Breast epithelium (tissue), 4 donors: Measurements from ENCODE around the gene XYLT1. TPM values are rescaled to one million over a fixed set of nuclear protein-coding genes. Genes with fewer than 3 reads are reported as not detected.

Source experiments
- DNase-seq, 2 donors: peaks; one replicate each; pipeline ENCODE4 v3.0.0-alpha.2; 2019; ENCODE audit warnings: low spot score in 2 of 2
- H3K27ac ChIP-seq, 2 donors: fragments of 200-600 bp; sonication (generic) in 1 of 2; one replicate each; pipeline ENCODE4 v1.5.1; 2016 to 2019; ENCODE audit warnings: mild to moderate bottlenecking in 1 of 2
- H3K27me3 ChIP-seq, 2 donors: fragments of 200-600 bp; sonication (generic) in 1 of 2; one replicate each; pipeline versions ENCODE4 v1.5.1 to v1.6.0; 2017 to 2019; ENCODE audit warnings: control low read depth in 1 of 2, mild to moderate bottlenecking in 1 of 2
- H3K36me3 ChIP-seq: fragments of 200-600 bp; one replicate; pipeline ENCODE4 v1.5.1; 2019
- H3K4me1 ChIP-seq, 2 donors: fragments of 200-600 bp; sonication (generic); one replicate each; pipeline ENCODE4 v1.5.1; 2016 to 2019; ENCODE audit warnings: control low read depth in 1 of 2
- H3K4me3 ChIP-seq, 3 donors: fragments of 200-600 bp; sonication (generic); 1 replicate in 2 of 3; 2 replicates in 1 of 3; pipeline ENCODE4 v1.5.1; 2016 to 2019; ENCODE audit warnings: mild to moderate bottlenecking in 3 of 3, moderate library complexity in 2 of 3
- H3K9me3 ChIP-seq, 2 donors: fragments of 200-600 bp; sonication (generic) in 1 of 2; one replicate each; pipeline ENCODE4 v1.5.1; 2016 to 2019; ENCODE audit warnings: control low read depth in 1 of 2
- POLR2A ChIP-seq: fragments of 450-650 bp; IDR thresholded peaks from one replicate; pipeline ENCODE4 v1.6.1; 2016; ENCODE audit warnings: antibody characterized with exemption, mild to moderate bottlenecking, moderate library complexity
- POLR2AphosphoS5 ChIP-seq, 3 donors: sonication (generic); formaldehyde crosslinking; IDR thresholded peaks; one replicate each; pipeline ENCODE4 v1.6.1; 2017; ENCODE audit warnings: antibody characterized with exemption in 3 of 3
- intact Hi-C: fragments of 100-400 bp; cut with DNase I; formaldehyde crosslinking; loops from one replicate; pipeline ENCODE4 v1.15.1; 2023; ENCODE audit warnings: low total_unique reads
- total RNA-seq, 3 donors: library from RNA; depleted of rRNA; stranded (reverse); fragments of >200 nt; gene quantifications; one replicate each; pipeline ENCODE4 v1.1.0, GENCODE V29; 2016
- TF ChIP-seq, protein P1 (sequence below), 3 donors: fragments of 450-650 bp; IDR thresholded peaks; one replicate each; pipeline ENCODE4 v1.5.1; 2016 to 2017; ENCODE audit warnings: antibody characterized with exemption in 3 of 3, mild to moderate bottlenecking in 3 of 3, moderate library complexity in 3 of 3

The XYLT1 gene
- total RNA-seq, 3 donors from 2014 or later = 11.9 to 32.8 (median 13.8) TPM

DNA sequence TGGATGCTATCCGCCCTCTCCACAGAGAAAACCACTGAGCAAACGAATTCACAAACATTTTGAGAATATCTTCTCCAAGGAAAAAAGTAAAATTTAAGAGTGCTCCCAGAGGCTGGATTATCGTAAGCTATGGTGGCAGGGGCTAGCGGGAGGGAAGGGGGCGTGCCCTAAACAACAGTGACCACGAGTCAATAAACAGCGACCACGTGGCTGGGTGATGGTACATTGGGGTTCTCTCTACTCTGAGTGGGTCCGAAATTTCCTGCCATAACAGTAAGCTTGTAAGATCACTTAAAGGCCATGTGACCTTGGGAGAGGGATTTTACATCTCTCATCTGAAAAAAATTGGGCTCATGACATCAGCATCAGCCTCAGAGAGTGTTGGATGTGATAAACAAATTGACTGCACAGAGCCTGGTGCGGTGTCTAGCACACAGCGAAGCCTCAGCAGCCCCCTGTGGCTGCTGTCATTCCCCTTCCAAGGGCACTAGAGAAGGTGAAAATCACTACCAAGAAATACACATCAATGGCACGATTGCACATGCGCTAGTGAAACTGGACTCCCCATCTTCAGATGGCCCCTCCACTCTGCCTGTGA, 213.2 kb downstream of the XYLT1 start:
- Histone ChIP-seq H3K4me3 (no peak overlapping the region), H3K27me3 (no peaks in the 10 kb centered on the region), H3K4me1 (no peaks in the 10 kb centered on the region), H3K27ac (no peak overlapping the region), H3K36me3 (no peaks in the 10 kb centered on the region), H3K9me3 (no peaks in the 10 kb centered on the region)
- TF ChIP-seq, protein P1, sequence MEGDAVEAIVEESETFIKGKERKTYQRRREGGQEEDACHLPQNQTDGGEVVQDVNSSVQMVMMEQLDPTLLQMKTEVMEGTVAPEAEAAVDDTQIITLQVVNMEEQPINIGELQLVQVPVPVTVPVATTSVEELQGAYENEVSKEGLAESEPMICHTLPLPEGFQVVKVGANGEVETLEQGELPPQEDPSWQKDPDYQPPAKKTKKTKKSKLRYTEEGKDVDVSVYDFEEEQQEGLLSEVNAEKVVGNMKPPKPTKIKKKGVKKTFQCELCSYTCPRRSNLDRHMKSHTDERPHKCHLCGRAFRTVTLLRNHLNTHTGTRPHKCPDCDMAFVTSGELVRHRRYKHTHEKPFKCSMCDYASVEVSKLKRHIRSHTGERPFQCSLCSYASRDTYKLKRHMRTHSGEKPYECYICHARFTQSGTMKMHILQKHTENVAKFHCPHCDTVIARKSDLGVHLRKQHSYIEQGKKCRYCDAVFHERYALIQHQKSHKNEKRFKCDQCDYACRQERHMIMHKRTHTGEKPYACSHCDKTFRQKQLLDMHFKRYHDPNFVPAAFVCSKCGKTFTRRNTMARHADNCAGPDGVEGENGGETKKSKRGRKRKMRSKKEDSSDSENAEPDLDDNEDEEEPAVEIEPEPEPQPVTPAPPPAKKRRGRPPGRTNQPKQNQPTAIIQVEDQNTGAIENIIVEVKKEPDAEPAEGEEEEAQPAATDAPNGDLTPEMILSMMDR (IDR thresholded peaks at IDR 0.05) = no peak
- no peak for TF ChIP-seq POLR2AphosphoS5 (IDR thresholded peaks at IDR 0.05)
- TF ChIP-seq POLR2A = no peak
- intact Hi-C loops = no loop called here
- DNase-seq = no peak

DNA sequence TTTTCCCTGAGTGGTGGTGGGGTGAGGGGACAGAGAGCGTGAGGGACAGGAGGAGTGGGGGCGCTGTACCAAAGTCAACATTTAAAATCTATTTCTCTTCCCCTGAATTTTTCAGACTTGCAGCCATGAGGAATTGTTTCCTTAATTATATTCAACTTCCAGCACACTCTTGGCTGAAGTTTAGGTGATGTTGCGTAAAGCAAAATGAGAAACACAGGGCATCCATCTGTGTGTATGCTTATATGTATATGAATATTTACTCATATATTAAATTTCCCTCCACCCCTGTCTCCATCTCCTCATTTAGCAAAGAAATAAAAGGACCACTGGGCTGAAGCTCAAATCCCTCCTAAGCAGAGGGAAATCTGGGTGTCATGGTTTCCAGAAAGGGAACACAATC, 218.1 kb downstream of the XYLT1 start:
- no peaks in the 10 kb centered on the region for H3K4me1 ChIP-seq
- no peak for DNase-seq
- TF ChIP-seq, protein P1 (IDR thresholded peaks at IDR 0.05) = no peak
- TF ChIP-seq POLR2A (no peak), POLR2AphosphoS5 (IDR thresholded peaks at IDR 0.05) (no peak)
- H3K27ac ChIP-seq = no peak overlapping the region
- intact Hi-C loops = no loop called here
- no peaks in the 10 kb centered on the region for H3K36me3 ChIP-seq
- no peaks in the 10 kb centered on the region for H3K27me3 ChIP-seq
- H3K9me3 ChIP-seq = no peaks in the 10 kb centered on the region
- H3K4me3 ChIP-seq = no peak overlapping the region

DNA sequence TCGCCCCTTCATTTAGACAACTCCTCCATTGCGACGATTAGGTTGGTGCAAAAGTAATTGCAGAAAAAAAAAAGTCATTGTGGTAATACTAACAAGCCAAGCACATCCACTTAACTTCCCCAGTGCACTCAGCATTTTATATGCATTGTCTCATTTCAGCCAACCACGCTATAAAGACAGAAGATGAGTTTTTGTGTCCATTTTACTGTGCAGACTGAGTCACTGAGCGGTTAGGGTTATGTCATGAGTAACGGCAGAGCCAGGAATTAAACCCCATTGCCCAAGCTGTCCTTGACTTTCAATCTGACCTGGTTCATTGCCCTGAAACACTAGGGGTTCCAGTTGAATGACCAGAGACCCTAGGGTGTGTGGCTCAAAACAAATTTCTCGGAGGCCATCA, 218.7 kb downstream of the XYLT1 start:
- no peaks in the 10 kb centered on the region for H3K4me1 ChIP-seq
- TF ChIP-seq, protein P1 (IDR thresholded peaks at IDR 0.05) = no peak
- TF ChIP-seq POLR2AphosphoS5 (IDR thresholded peaks at IDR 0.05) = no peak
- TF ChIP-seq POLR2A = no peak
- no peak overlapping the region for H3K27ac ChIP-seq
- no peaks in the 10 kb centered on the region for H3K27me3 ChIP-seq
- no peaks in the 10 kb centered on the region for H3K36me3 ChIP-seq
- H3K9me3 ChIP-seq = no peaks in the 10 kb centered on the region
- DNase-seq = no peak
- intact Hi-C loops = no loop called here
- H3K4me3 ChIP-seq = no peak overlapping the region

DNA sequence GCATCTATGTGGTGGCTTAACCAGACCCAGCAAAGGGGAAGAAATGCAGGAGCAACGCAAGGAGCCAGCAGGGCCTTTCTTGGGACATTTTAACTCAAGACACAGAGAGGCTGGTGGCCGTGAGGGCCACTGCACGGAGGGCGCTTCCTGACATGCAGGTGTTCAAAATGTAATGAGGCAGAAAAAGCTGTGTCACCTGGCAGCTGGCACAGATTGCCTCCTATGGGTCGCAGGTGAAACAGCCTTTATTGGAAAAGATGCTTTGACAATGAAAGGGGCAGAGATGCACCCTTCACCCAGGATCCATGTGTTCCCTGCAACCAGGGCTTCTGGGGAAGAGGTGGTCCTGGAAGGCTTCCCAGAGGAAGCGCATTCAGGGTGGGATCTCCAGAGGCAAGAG, 219.3 kb downstream of the XYLT1 start:
- no peak overlapping the region for H3K4me3 ChIP-seq

DNA sequence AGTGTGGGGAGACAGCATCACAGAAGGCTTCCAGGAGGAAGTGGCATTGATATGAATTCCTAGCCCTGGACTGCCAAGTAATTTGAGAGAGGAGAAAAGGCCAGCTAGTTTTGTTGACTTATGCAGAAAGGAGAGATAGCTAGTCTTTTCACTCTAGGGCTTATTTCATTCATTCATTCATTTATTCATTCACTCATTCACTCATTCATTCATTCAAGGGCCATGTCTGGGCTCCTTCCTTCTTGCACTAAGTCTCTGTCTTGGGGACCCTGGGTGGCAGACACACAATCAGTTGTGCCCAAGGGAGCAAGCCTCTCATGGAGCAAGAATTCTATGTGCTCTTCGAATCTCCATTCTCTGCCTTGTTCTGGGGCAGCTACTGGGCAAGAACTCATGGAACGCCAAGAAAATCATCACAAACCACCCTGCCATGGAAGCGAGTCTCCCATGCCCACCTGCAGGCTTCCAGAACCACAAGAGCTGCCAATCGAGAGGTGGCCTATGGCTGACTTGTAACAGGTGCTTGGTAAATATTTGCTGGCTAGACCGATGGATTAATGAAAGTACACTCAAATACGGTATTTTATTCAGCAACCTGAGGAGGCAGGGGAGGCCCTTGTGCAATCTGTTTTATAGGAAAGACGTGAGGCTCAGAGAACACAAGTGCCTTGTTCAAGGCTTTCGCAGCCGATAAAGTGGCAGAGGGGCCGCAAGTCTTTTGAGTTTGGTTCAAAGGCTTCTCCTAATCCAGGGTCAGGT, 223.6 kb downstream of the XYLT1 start:
- no peak overlapping the region for H3K27ac ChIP-seq
- no peaks in the 10 kb centered on the region for H3K36me3 ChIP-seq
- no peaks in the 10 kb centered on the region for H3K4me1 ChIP-seq
- H3K9me3 ChIP-seq = no peaks in the 10 kb centered on the region
- no peak for DNase-seq
- TF ChIP-seq POLR2A = no peak
- intact Hi-C loops = no loop called here
- no peak overlapping the region for H3K4me3 ChIP-seq
- H3K27me3 ChIP-seq = no peaks in the 10 kb centered on the region

More for the DNA sequence above, 219.3 kb downstream of the XYLT1 start:
- Histone ChIP-seq H3K27me3 (no peaks in the 10 kb centered on the region), H3K4me1 (no peaks in the 10 kb centered on the region), H3K9me3 (no peaks in the 10 kb centered on the region), H3K36me3 (no peaks in the 10 kb centered on the region), H3K27ac (no peak overlapping the region)
- DNase-seq = no peak
- intact Hi-C loops = no loop called here
- TF ChIP-seq POLR2AphosphoS5 (IDR thresholded peaks at IDR 0.05) (no peak), POLR2A (no peak)
- TF ChIP-seq, protein P1 (IDR thresholded peaks at IDR 0.05) = no peak
